ENCODE results near the gene SGF29. TPM values are rescaled to one million over a fixed set of nuclear protein-coding genes. Genes with fewer than 3 reads are reported as not detected.

Gene SGF29
- polyA plus RNA-seq, 3 donors, result 14.0 to 24.3 (median 18.8) TPM

GRCh38 chr16:28529124-28529523, 24.6 kb upstream of the SGF29 start:
- H3K27me3 ChIP-seq (ENCODE audit: control insufficient read depth in 2 of 2, insufficient read depth in 2 of 2, low read length in 2 of 2), result no peaks in the 10 kb centered on the region
- Mint-ChIP-seq H3K9me3 (peaks cover 0 to 3% (median 0%) of the 10 kb centered on the region in 7 donors), H3K4me3 (no peak overlapping the region), H3K36me3 (peaks cover 0 to 9% of the 10 kb centered on the region in 2 donors), H3K4me1 (peaks cover 34% of the 10 kb centered on the region), H3K27ac (no peak overlapping the region), H3K27me3 (ENCODE audit: low read depth in 3 of 3) (peaks cover 0 to 3% (median 0%) of the 10 kb centered on the region in 3 donors)
- no peak overlapping the region for H3K4me3 ChIP-seq (replicated peaks in 1 of 3; ENCODE audit: low read depth in 2 of 3, low read length in 3 of 3)
- no peak overlapping the region for H3K27ac ChIP-seq (ENCODE audit: low read depth in 1 of 2, low read length in 2 of 2)
- H3K79me2 ChIP-seq (ENCODE audit: insufficient read depth, low read length), result no peaks in the 10 kb centered on the region
- no peak overlapping the region for H3K9ac ChIP-seq (ENCODE audit: insufficient read depth, low read length, poor library complexity, severe bottlenecking)
- peaks cover 37% of the 10 kb centered on the region in 2 donors for H3K4me1 ChIP-seq (ENCODE audit: control insufficient read depth in 1 of 2, insufficient read depth in 2 of 2, low read length in 2 of 2)
- TF ChIP-seq, protein P1, sequence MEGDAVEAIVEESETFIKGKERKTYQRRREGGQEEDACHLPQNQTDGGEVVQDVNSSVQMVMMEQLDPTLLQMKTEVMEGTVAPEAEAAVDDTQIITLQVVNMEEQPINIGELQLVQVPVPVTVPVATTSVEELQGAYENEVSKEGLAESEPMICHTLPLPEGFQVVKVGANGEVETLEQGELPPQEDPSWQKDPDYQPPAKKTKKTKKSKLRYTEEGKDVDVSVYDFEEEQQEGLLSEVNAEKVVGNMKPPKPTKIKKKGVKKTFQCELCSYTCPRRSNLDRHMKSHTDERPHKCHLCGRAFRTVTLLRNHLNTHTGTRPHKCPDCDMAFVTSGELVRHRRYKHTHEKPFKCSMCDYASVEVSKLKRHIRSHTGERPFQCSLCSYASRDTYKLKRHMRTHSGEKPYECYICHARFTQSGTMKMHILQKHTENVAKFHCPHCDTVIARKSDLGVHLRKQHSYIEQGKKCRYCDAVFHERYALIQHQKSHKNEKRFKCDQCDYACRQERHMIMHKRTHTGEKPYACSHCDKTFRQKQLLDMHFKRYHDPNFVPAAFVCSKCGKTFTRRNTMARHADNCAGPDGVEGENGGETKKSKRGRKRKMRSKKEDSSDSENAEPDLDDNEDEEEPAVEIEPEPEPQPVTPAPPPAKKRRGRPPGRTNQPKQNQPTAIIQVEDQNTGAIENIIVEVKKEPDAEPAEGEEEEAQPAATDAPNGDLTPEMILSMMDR (IDR thresholded peaks at IDR 0.05), result no peak
- no peak overlapping the region for H2AFZ ChIP-seq (ENCODE audit: insufficient read depth, low read depth, low read length, poor library complexity, severe bottlenecking)
- H4K20me1 ChIP-seq (ENCODE audit: insufficient read depth, low read length), result no peaks in the 10 kb centered on the region
- intact Hi-C loops (cut with micrococcal nuclease), result no loop called here
- DNase-seq, result no peak
- H3K4me2 ChIP-seq (replicated peaks; ENCODE audit: extremely low read depth, low read length, poor library complexity, severe bottlenecking), result no peak overlapping the region
- no peaks in the 10 kb centered on the region for H3K9me3 ChIP-seq (replicated peaks in 1 of 2; ENCODE audit: control insufficient read depth in 1 of 2, insufficient read depth in 1 of 2, low read length in 2 of 2)
- no peaks in the 10 kb centered on the region for H3K36me3 ChIP-seq (replicated peaks in 1 of 2; ENCODE audit: control insufficient read depth in 1 of 2, insufficient read depth in 2 of 2, low read length in 2 of 2)

- Histone ChIP-seq H3K9me3 (replicated peaks in 1 of 2; ENCODE audit: control insufficient read depth in 1 of 2, insufficient read depth in 1 of 2, low read length in 2 of 2) (no peaks in the 10 kb centered on the region), H3K4me2 (replicated peaks; ENCODE audit: extremely low read depth, low read length, poor library complexity, severe bottlenecking) (no peak overlapping the region), H3K27ac (ENCODE audit: low read depth in 1 of 2, low read length in 2 of 2) (peak overlapping the region; percentile 3 to 24), H3K36me3 (replicated peaks in 1 of 2; ENCODE audit: control insufficient read depth in 1 of 2, insufficient read depth in 2 of 2, low read length in 2 of 2) (no peaks in the 10 kb centered on the region), H3K9ac (ENCODE audit: insufficient read depth, low read length, poor library complexity, severe bottlenecking) (no peak overlapping the region), H3K4me1 (ENCODE audit: control insufficient read depth in 1 of 2, insufficient read depth in 2 of 2, low read length in 2 of 2) (peaks cover 38 to 44% of the 10 kb centered on the region in 2 donors), H3K4me3 (replicated peaks in 1 of 3; ENCODE audit: low read depth in 2 of 3, low read length in 3 of 3) (peak overlapping the region in 1 of 3 experiments; percentile 9), H3K79me2 (ENCODE audit: insufficient read depth, low read length) (no peaks in the 10 kb centered on the region), H2AFZ (ENCODE audit: insufficient read depth, low read depth, low read length, poor library complexity, severe bottlenecking) (no peak overlapping the region), H4K20me1 (ENCODE audit: insufficient read depth, low read length) (no peaks in the 10 kb centered on the region), H3K27me3 (ENCODE audit: control insufficient read depth in 2 of 2, insufficient read depth in 2 of 2, low read length in 2 of 2) (no peaks in the 10 kb centered on the region)
- DNase-seq, result peak; percentile 27 to 61 (median 38)
- Mint-ChIP-seq H3K4me1 (peaks cover 39% of the 10 kb centered on the region), H3K27ac (peak overlapping the region; percentile 31 to 96 (median 88)), H3K36me3 (peaks cover 0 to 9% of the 10 kb centered on the region in 2 donors), H3K9me3 (peaks cover 0 to 3% (median 2%) of the 10 kb centered on the region in 7 donors), H3K27me3 (ENCODE audit: low read depth in 3 of 3) (peaks cover 0 to 5% (median 0%) of the 10 kb centered on the region in 3 donors), H3K4me3 (peak overlapping the region; percentile 14 to 21)
- intact Hi-C loops (cut with micrococcal nuclease), result no loop called here
- TF ChIP-seq, protein P1 (IDR thresholded peaks at IDR 0.05), result no peak
- 81% methylated on average over 5 of the region's 9 CpGs for WGBS (ENCODE audit: insufficient coverage)
Observed at GRCh38 chr16:28531777-28532744, 21.7 kb upstream of the SGF29 start.

Measured in CD14-positive monocyte (primary cell).